ENCODE measurements around the gene CAPS.

The CAPS gene

GRCh38 chr19:5907241-5907640, 6.8 kb upstream of the CAPS start:
- H3K27ac ChIP-seq, result no peak overlapping the region
- TF ChIP-seq CTCF (conservative IDR thresholded peaks at IDR 0.05), result no peak
- no peak for TF ChIP-seq ZFX (IDR thresholded peaks at IDR 0.05)

- TF ChIP-seq ZFX (IDR thresholded peaks at IDR 0.05) (no peak), CTCF (conservative IDR thresholded peaks at IDR 0.05) (no peak)
- H3K27ac ChIP-seq, result no peak overlapping the region
These were observed 5.1 kb upstream of the CAPS start for GRCh38 chr19:5908773-5909442.

- H3K27ac ChIP-seq, result no peak overlapping the region
- TF ChIP-seq ZFX (IDR thresholded peaks at IDR 0.05), result no peak
- no peak for TF ChIP-seq CTCF (conservative IDR thresholded peaks at IDR 0.05)
These were observed 3.5 kb upstream of the CAPS start for GRCh38 chr19:5910638-5910907.

GRCh38 chr19:5911366-5911765, 2.7 kb upstream of the CAPS start:
- TF ChIP-seq CTCF (conservative IDR thresholded peaks at IDR 0.05) (no peak), ZFX (IDR thresholded peaks at IDR 0.05) (no peak)
- no peak overlapping the region for H3K27ac ChIP-seq

GRCh38 chr19:5914358-5914774, 312 bp downstream of the CAPS start:
- no peak overlapping the region for H3K27ac ChIP-seq
- TF ChIP-seq CTCF (conservative IDR thresholded peaks at IDR 0.05) (no peak), ZFX (IDR thresholded peaks at IDR 0.05) (no peak)

- H3K27ac ChIP-seq, result no peak overlapping the region
- TF ChIP-seq ZFX (IDR thresholded peaks at IDR 0.05), result no peak
- TF ChIP-seq CTCF (conservative IDR thresholded peaks at IDR 0.05), result no peak
These were observed 1.1 kb downstream of the CAPS start for GRCh38 chr19:5914946-5915781.

- TF ChIP-seq ZFX (IDR thresholded peaks at IDR 0.05), result no peak
- no peak for TF ChIP-seq CTCF (conservative IDR thresholded peaks at IDR 0.05)
- H3K27ac ChIP-seq, result no peak overlapping the region
These were observed 1.7 kb downstream of the CAPS start for GRCh38 chr19:5915782-5916165.
